Activated T-cell treated with anti-CD3 and anti-CD28 coated beads, Interleukin-2, amount 50 U/mL, for 72 hours (primary cell): ENCODE data around the gene DHRS9. TPM values are rescaled to one million over a fixed set of nuclear protein-coding genes. Genes with fewer than 3 reads are reported as not detected.

Experiments used
- ATAC-seq, 2 donors: fragments of 150-1000 bp; cut with Tn5 transposase; replicated peaks in 1 of 2; 2 replicates each; pipeline ENCODE4 v1.10.0; 2021; ENCODE audit warnings: moderate library complexity in 2 of 2, mild to moderate bottlenecking in 1 of 2
- DNase-seq, 2 donors: peaks; one replicate each; pipeline ENCODE4 v3.0.0; 2021 to 2022; ENCODE audit warnings: mixed read lengths in 1 of 2
- H3K27ac Mint-ChIP-seq: one replicate; pipeline ENCODE4 v1.8.0; 2022; ENCODE audit warnings: mild to moderate bottlenecking, moderate library complexity, mixed read lengths
- H3K27me3 Mint-ChIP-seq: one replicate; pipeline ENCODE4 v1.8.0; 2022; ENCODE audit warnings: low read depth, mixed read lengths
- H3K36me3 Mint-ChIP-seq, 2 donors: one replicate each; pipeline ENCODE4 v1.8.0; 2022; ENCODE audit warnings: mixed read lengths in 2 of 2, mild to moderate bottlenecking in 1 of 2; ENCODE audit not compliant: insufficient read depth in 2 of 2
- H3K4me1 Mint-ChIP-seq: one replicate; pipeline ENCODE4 v1.8.0; 2022; ENCODE audit warnings: low read depth, mixed read lengths
- H3K4me3 Mint-ChIP-seq, 2 donors: one replicate each; pipeline ENCODE4 v1.8.0; 2022; ENCODE audit warnings: mild to moderate bottlenecking in 2 of 2, mixed read lengths in 2 of 2, moderate library complexity in 2 of 2
- H3K9me3 Mint-ChIP-seq, 2 donors: one replicate each; pipeline ENCODE4 v1.8.0; 2022; ENCODE audit warnings: mixed read lengths in 2 of 2
- total RNA-seq, 2 donors: library from RNA; stranded (reverse); gene quantifications; one replicate each; pipeline ENCODE4 v1.2.3, GENCODE V29; 2022

DHRS9 gene
- total RNA-seq, 2 donors from 2014 or later = 4.6 to 6.3 TPM

GRCh38 chr2:169091256-169091655 is 21.9 kb downstream of the DHRS9 start:
- H3K4me3 Mint-ChIP-seq = no peak overlapping the region
- DNase-seq (no peak), ATAC-seq (no peak)
- H3K27ac Mint-ChIP-seq = no peak overlapping the region
- H3K36me3 Mint-ChIP-seq = peaks cover 0 to 7% of the 10 kb centered on the region in 2 donors
- peaks cover 25% of the 10 kb centered on the region for H3K4me1 Mint-ChIP-seq
- no peaks in the 10 kb centered on the region for H3K9me3 Mint-ChIP-seq
- peaks cover 16% of the 10 kb centered on the region for H3K27me3 Mint-ChIP-seq

- peaks cover 16% of the 10 kb centered on the region for H3K27me3 Mint-ChIP-seq
- H3K4me3 Mint-ChIP-seq = no peak overlapping the region
- H3K36me3 Mint-ChIP-seq = peaks cover 0 to 5% of the 10 kb centered on the region in 2 donors
- no peak for DNase-seq
- ATAC-seq = no peak
- peaks cover 28% of the 10 kb centered on the region for H3K4me1 Mint-ChIP-seq
- no peak overlapping the region for H3K27ac Mint-ChIP-seq
- no peaks in the 10 kb centered on the region for H3K9me3 Mint-ChIP-seq
Observed at GRCh38 chr2:169091761-169092519, 22.6 kb downstream of the DHRS9 start.

DNA sequence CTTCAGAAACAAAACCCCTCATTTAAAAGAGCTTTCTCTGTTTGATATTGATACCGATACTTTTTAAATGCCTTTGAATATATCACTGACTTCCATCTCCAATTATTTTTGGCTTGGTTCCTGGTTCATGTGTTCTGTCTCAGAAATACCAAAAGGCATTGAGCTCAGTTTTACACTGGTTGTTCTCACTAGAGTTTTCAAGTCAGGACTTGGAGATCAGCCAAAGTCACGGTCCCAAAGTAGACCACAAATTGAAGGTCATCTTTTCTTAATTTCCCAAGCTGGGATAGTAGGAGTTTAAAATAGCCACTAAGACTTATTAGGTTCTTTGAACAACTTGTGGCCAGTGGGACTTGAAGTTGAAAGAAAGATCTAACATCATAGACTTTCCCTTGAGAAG is 24.2 kb downstream of the DHRS9 start:
- Mint-ChIP-seq H3K4me3 (no peak overlapping the region), H3K27me3 (peaks cover 17% of the 10 kb centered on the region), H3K4me1 (peaks cover 28% of the 10 kb centered on the region), H3K36me3 (peaks cover 0 to 4% of the 10 kb centered on the region in 2 donors), H3K27ac (no peak overlapping the region), H3K9me3 (no peaks in the 10 kb centered on the region)
- no peak for DNase-seq
- no peak for ATAC-seq

DNA sequence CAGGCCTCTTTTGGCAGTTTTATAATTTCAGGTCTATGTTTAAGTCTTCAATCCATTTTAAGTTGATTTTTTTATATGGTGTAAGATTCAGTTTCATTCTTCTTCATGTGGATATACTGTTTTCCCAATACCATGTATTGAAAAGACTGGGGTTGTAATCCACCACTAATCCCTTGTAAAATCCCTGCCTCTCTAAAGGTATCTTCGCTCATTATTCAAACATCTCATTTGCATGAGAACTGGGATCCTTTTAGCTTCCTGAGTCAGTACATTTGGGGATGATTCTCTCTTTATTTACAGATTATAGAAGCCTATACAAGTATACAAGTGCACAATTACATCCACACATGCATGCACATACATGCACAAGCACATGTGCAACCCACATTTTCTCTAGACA is 25.3 kb downstream of the DHRS9 start:
- H3K4me3 Mint-ChIP-seq = no peak overlapping the region
- no peak overlapping the region for H3K27ac Mint-ChIP-seq
- DNase-seq (no peak), ATAC-seq (no peak)
- peaks cover 0 to 2% of the 10 kb centered on the region in 2 donors for H3K9me3 Mint-ChIP-seq
- H3K27me3 Mint-ChIP-seq = peaks cover 15% of the 10 kb centered on the region
- peaks cover 28% of the 10 kb centered on the region for H3K4me1 Mint-ChIP-seq
- peaks cover 0 to 2% of the 10 kb centered on the region in 2 donors for H3K36me3 Mint-ChIP-seq

DNA sequence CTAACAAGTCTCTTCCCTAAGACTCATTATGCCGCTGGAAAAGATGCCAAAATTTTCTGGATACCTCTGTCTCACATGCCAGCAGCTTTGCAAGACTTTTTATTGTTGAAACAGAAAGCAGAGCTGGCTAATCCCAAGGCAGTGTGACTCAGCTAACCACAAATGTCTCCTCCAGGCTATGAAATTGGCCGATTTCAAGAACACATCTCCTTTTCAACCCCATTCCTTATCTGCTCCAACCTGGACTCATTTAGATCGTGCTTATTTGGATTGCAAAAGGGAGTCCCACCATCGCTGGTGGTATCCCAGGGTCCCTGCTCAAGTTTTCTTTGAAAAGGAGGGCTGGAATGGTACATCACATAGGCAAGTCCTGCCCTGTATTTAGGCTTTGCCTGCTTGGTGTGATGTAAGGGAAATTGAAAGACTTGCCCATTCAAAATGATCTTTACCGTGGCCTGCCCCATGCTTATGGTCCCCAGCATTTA is 26.3 kb downstream of the DHRS9 start:
- H3K4me1 Mint-ChIP-seq = peaks cover 28% of the 10 kb centered on the region
- H3K36me3 Mint-ChIP-seq = peaks cover 0 to 2% of the 10 kb centered on the region in 2 donors
- H3K27me3 Mint-ChIP-seq = peaks cover 15% of the 10 kb centered on the region
- DNase-seq = peak in 1 of 2 donors; percentile 8
- ATAC-seq = peak; percentile 78 to 84
- peaks cover 0 to 2% of the 10 kb centered on the region in 2 donors for H3K9me3 Mint-ChIP-seq
- H3K4me3 Mint-ChIP-seq = peak overlapping the region; percentile 60
- H3K27ac Mint-ChIP-seq = no peak overlapping the region

- Mint-ChIP-seq H3K27me3 (no peaks in the 10 kb centered on the region), H3K36me3 (no peaks in the 10 kb centered on the region), H3K9me3 (no peaks in the 10 kb centered on the region), H3K4me1 (peaks cover 55% of the 10 kb centered on the region), H3K4me3 (no peak overlapping the region), H3K27ac (peak overlapping the region; percentile 77)
- no peak for ATAC-seq
- DNase-seq = no peak
Observed at GRCh38 chr2:169104848-169105247, 35.5 kb downstream of the DHRS9 start.

DNA sequence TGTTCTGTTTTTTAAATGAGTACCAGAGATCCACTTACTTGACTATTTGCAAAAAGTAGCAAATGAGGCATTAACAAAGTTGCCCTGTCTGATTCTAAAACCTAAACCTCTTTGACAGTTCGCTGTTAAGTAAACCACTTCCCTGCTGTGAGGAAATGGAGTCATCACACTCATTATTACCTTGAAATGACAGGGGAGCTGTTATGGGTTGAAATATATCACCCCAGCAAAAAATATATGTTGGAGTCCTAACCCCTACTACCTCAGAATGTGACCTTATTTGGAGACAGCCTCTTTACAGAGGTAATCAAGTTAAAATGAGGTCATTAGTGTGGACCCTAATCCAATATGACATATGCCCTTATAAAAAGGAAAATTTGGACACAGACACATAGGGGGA is 36.1 kb downstream of the DHRS9 start:
- Mint-ChIP-seq H3K27me3 (no peaks in the 10 kb centered on the region), H3K9me3 (no peaks in the 10 kb centered on the region), H3K36me3 (no peaks in the 10 kb centered on the region), H3K27ac (peak overlapping the region; percentile 77), H3K4me3 (peak overlapping the region in 1 of 2 donors; percentile 71), H3K4me1 (peaks cover 56% of the 10 kb centered on the region)
- ATAC-seq (peak in 1 of 2 donors; percentile 43), DNase-seq (no peak)

DNA sequence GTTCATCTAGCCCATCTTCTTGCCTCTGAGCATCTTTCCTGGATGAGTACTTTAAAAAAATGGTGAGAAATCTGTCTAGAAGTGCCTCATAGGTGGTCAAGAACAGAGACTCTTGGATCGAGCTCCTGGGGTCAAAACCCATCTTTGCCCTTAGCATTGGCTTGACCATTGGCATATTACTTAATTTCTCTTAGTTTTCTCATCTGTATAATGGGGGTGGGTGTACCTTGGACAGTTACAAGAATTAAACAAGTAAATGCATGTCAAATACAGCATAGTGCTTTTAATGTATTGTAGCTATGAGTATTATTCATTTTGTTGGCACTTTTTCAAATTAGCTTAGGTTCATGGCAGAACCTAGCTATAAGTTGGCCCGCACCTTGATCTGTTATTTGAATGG is 36.8 kb downstream of the DHRS9 start:
- H3K4me1 Mint-ChIP-seq = peaks cover 56% of the 10 kb centered on the region
- DNase-seq (no peak), ATAC-seq (no peak)
- no peak overlapping the region for H3K4me3 Mint-ChIP-seq
- H3K9me3 Mint-ChIP-seq = no peaks in the 10 kb centered on the region
- H3K27me3 Mint-ChIP-seq = no peaks in the 10 kb centered on the region
- no peaks in the 10 kb centered on the region for H3K36me3 Mint-ChIP-seq
- no peak overlapping the region for H3K27ac Mint-ChIP-seq

GRCh38 chr2:169106563-169107545 is 37.5 kb downstream of the DHRS9 start:
- Mint-ChIP-seq H3K4me3 (peak overlapping the region in 1 of 2 donors; percentile 51), H3K4me1 (peaks cover 56% of the 10 kb centered on the region), H3K27ac (peak overlapping the region; percentile 44), H3K27me3 (no peaks in the 10 kb centered on the region), H3K9me3 (no peaks in the 10 kb centered on the region), H3K36me3 (no peaks in the 10 kb centered on the region)
- DNase-seq (no peak), ATAC-seq (no peak)

- Mint-ChIP-seq H3K4me3 (peak overlapping the region; percentile 33 to 40), H3K4me1 (peaks cover 56% of the 10 kb centered on the region), H3K27me3 (no peaks in the 10 kb centered on the region), H3K36me3 (no peaks in the 10 kb centered on the region), H3K9me3 (no peaks in the 10 kb centered on the region), H3K27ac (peak overlapping the region; percentile 18)
- peak; percentile 86 for ATAC-seq
- DNase-seq = peak; percentile 35 to 37
Observed at GRCh38 chr2:169107645-169108044, 38.3 kb downstream of the DHRS9 start.

GRCh38 chr2:169108099-169108884 is 38.9 kb downstream of the DHRS9 start:
- peak in 1 of 2 donors; percentile 12 for DNase-seq
- Mint-ChIP-seq H3K36me3 (no peaks in the 10 kb centered on the region), H3K4me3 (peak overlapping the region; percentile 12 to 40), H3K27me3 (no peaks in the 10 kb centered on the region), H3K9me3 (no peaks in the 10 kb centered on the region), H3K4me1 (peaks cover 56% of the 10 kb centered on the region), H3K27ac (peak overlapping the region; percentile 18)
- ATAC-seq = peak; percentile 34 to 52
